GM20000 (cell line): Measurements from ENCODE around the gene GTF3C4.

Experiments
- DNase-seq: peaks from one replicate; pipeline ENCODE4 v3.0.0; 2012; ENCODE audit warnings: low spot score
- CTCF ChIP-seq: IDR thresholded peaks from 2 replicates; pipeline ENCODE4 v1.5.1; 2012; ENCODE audit warnings: mild to moderate bottlenecking, control low read depth; ENCODE audit errors: extremely low read depth, missing control alignments

The GTF3C4 gene

DNA sequence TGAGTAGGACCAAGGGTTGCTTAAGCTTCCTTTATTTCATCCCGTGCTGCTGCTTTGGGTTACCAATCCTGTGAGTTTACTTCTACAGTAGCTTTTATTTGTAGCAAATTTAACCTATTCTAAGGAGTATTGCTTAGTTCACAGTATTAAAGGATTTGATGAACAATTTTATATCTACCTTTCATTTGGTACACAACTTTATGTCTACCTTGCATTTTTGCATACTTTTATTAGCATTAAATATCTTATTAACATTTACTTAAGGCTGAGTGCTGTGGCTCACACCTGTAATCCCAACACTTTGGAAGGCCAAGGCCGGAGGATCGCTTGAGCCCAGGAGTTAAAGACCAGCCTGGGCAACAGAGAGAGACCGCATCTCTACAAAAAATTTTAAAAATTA, 4.2 kb downstream of the GTF3C4 start:
- no peak for TF ChIP-seq CTCF
- no peak for DNase-seq

DNA sequence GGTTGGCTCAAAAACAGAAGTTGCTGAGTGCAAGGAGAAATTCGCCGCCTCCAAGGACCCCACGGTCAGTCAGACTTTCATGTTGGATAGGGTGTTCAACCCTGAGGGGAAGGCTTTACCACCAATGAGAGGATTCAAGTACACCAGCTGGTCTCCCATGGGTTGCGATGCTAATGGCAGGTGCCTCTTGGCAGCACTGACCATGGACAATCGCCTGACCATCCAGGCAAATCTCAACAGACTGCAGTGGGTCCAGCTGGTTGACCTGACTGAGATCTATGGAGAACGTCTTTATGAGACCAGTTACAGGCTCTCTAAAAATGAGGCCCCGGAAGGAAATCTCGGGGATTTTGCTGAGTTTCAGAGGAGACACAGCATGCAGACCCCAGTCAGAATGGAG, 7.7 kb downstream of the GTF3C4 start:
- no peak for TF ChIP-seq CTCF
- DNase-seq, result no peak

DNA sequence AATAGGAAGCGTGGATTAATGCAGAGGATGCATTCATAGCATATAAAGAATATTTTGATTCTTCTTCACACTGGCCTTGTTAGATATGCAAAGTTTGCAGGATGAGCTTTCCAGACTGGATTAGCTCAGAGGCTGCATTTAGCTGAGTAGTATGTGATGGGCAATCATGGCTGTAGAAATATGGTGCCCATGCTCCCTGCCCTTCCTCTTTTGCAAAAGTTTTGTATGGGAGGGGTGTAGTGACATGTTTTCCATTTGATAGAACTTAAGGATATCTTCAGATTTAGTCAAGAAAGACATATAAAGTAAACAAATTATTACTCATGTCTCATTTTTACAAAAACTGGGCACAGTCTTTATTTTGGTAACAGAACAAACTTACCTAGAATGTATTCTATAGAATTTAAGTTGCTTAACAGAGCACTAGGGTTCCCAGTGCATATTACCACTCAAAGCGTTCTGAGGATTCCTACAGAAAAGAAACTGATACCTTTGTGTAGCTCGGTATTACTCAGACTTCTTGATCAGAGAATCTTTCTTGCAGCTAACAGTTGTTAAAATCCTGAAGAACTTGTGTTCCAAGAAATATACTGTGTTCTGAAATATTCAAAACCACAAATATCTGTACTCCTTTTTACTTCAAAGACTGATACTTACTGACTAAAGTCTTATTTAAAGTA, 9.8 kb downstream of the GTF3C4 start:
- DNase-seq, result peak; percentile 16
- no peak for TF ChIP-seq CTCF

DNA sequence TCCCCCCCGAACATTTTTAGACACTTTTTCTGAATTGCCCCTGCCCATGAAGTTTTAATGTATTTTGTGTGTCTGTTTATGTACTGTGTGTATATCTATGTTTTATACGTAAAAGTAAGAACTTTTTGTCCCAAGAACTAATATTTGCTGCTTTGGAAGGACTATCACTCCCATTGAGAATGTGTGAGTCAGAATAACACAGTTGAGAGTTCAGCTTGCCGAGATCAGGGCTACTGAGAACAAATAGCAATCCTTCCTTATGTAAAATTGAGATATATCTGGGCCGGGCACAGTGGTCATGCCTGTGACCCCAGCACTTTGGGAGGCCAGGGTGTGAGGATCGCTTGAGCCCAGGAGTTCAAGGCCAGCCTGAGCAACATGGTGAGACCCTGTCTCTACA, 11.3 kb downstream of the GTF3C4 start:
- no peak for DNase-seq
- TF ChIP-seq CTCF, result no peak

- TF ChIP-seq CTCF, result no peak
- no peak for DNase-seq
These were observed 13.6 kb downstream of the GTF3C4 start for GRCh38 chr9:132683873-132684272.

- DNase-seq, result no peak
- TF ChIP-seq CTCF, result no peak
These were observed 20.4 kb downstream of the GTF3C4 start for GRCh38 chr9:132690696-132691095.

DNA sequence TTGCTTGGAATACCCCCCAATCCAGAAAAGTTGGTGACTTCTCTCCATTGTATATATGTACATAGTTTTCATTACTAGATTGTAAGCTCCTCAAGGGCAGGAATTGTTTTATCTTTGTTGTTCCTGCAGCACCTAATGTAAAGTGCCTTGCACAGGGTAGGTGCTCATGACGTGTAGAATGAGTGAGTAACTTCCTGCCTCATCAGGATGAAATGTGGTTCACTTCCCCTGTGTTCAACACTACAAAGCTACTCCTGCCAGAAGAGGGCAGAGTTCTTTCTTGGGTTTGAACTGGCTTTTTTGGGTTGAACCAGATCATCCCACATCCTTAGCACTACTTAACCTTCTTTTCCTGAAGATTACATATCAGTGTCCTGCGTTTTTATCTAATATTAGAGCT, 23.9 kb downstream of the GTF3C4 start:
- no peak for DNase-seq
- TF ChIP-seq CTCF, result no peak
